C4-2B (cell line): Measurements from ENCODE around the gene IFI30.
"Not testable (repeated sequence)": the region's sequence is repeated elsewhere in the genome, so short reads cannot be mapped to it uniquely, and the experiment has no call there.

Experiments
- ZFX ChIP-seq: fragments of 450-650 bp; IDR thresholded peaks from 2 replicates; pipeline ENCODE4 v1.6.1; 2017
- TF ChIP-seq, protein P1 (sequence below): fragments of 450-650 bp; conservative IDR thresholded peaks from 2 replicates; pipeline ENCODE4 v1.5.1; 2017; ENCODE audit warnings: mild to moderate bottlenecking

DNA sequence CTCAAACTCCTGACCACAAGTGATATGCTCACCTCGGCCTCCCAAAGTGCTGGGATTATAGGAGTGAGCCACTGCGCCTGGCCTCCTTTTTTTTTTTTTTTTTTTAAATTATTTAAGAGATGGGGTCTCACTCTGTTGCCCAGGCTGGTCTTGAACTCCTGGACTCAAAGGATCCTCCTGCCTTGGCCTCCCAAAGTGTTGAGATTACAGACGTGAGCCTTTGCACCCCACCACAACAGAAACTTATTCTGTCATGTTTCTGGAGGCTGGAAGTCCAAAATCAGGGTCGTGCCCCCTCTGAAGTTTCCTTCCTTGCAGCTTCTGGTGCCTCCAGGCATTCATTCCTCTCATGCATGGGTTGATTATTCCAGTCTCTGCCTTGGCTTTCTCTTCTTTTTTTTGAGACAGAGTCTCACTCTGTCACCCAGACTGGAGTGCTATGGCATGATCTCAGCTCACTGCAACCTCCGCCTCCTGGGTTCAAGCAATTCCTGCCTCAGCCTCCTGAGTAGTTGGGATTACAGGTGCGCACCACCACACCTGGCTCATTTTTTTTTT, 14.5 kb upstream of the IFI30 start:
- TF ChIP-seq, protein P1, sequence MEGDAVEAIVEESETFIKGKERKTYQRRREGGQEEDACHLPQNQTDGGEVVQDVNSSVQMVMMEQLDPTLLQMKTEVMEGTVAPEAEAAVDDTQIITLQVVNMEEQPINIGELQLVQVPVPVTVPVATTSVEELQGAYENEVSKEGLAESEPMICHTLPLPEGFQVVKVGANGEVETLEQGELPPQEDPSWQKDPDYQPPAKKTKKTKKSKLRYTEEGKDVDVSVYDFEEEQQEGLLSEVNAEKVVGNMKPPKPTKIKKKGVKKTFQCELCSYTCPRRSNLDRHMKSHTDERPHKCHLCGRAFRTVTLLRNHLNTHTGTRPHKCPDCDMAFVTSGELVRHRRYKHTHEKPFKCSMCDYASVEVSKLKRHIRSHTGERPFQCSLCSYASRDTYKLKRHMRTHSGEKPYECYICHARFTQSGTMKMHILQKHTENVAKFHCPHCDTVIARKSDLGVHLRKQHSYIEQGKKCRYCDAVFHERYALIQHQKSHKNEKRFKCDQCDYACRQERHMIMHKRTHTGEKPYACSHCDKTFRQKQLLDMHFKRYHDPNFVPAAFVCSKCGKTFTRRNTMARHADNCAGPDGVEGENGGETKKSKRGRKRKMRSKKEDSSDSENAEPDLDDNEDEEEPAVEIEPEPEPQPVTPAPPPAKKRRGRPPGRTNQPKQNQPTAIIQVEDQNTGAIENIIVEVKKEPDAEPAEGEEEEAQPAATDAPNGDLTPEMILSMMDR: not testable (repeated sequence)
- not testable (repeated sequence) for TF ChIP-seq ZFX
